ENCODE results near the gene MTPN.

Gene MTPN

GRCh38 chr7:135980665-135981180 lies 3.6 kb upstream of the MTPN start:
- no peak for DNase-seq

GRCh38 chr7:135980012-135980551 lies 2.9 kb upstream of the MTPN start:
- DNase-seq: no peak

GRCh38 chr7:135979471-135980011 lies 2.4 kb upstream of the MTPN start:
- no peak for DNase-seq

GRCh38 chr7:135978624-135979023 lies 1.5 kb upstream of the MTPN start:
- DNase-seq: no peak

GRCh38 chr7:135977742-135978066 lies 545 bp upstream of the MTPN start:
- no peak for DNase-seq

GRCh38 chr7:135976312-135977006 lies 700 bp downstream of the MTPN start:
- DNase-seq: peak; percentile 3

- no peak for DNase-seq
Measured at GRCh38 chr7:135975166-135975565, 2.0 kb downstream of the MTPN start.

- DNase-seq: no peak
Measured at GRCh38 chr7:135974667-135975066, 2.5 kb downstream of the MTPN start.

GRCh38 chr7:135971366-135971725 lies 5.8 kb downstream of the MTPN start:
- DNase-seq: no peak

- no peak for DNase-seq
Measured at GRCh38 chr7:135970682-135971365, 6.3 kb downstream of the MTPN start.

GRCh38 chr7:135970045-135970444 lies 7.1 kb downstream of the MTPN start:
- DNase-seq: no peak

GRCh38 chr7:135966341-135967043 lies 10.7 kb downstream of the MTPN start:
- no peak for DNase-seq

GRCh38 chr7:135965602-135966001 lies 11.6 kb downstream of the MTPN start:
- no peak for DNase-seq

GRCh38 chr7:135964791-135965190 lies 12.4 kb downstream of the MTPN start:
- DNase-seq: no peak

- no peak for DNase-seq
Measured at GRCh38 chr7:135964274-135964673, 12.9 kb downstream of the MTPN start.

- DNase-seq: no peak
Measured at GRCh38 chr7:135962802-135963201, 14.4 kb downstream of the MTPN start.

- DNase-seq: no peak
Measured at GRCh38 chr7:135960709-135961451, 16.3 kb downstream of the MTPN start.

GRCh38 chr7:135959646-135960363 lies 17.4 kb downstream of the MTPN start:
- DNase-seq: no peak

- DNase-seq: no peak
Measured at GRCh38 chr7:135958173-135958572, 19.0 kb downstream of the MTPN start.

- no peak for DNase-seq
Measured at GRCh38 chr7:135957627-135958026, 19.5 kb downstream of the MTPN start.

GRCh38 chr7:135956393-135956792 lies 20.8 kb downstream of the MTPN start:
- no peak for DNase-seq

- no peak for DNase-seq
Measured at GRCh38 chr7:135950972-135951371, 26.2 kb downstream of the MTPN start.

Measured in NCI-H2171 (cell line).